HepG2 (cell line): Measurements from ENCODE around the gene NRAP. TPM values are rescaled to one million over a fixed set of nuclear protein-coding genes. Genes with fewer than 3 reads are reported as not detected.

ENCODE experiments used
- ATAC-seq: fragments of 200-7000 bp; cut with Tn5 transposase; 3 replicates; pipeline ENCODE4 v1.9.1; 2020; ENCODE audit warnings: mild to moderate bottlenecking, moderate library complexity
- BruUV-seq: library from RNA; stranded (reverse); fragments of 400-500 nt; replicated peaks from 2 replicates; lab custom pipeline; 2021; lab: Mats Ljungman, UMichigan
- CTCF ChIA-PET: fragments of 300-600 bp; formaldehyde crosslinking; extraction: SDS; loops from one replicate; lab custom pipeline; 2021; ENCODE audit warnings: low total read pairs, inconsistent platforms, low intra/inter-chr PET ratio; lab: Yijun Ruan, JAX
- POLR2A ChIA-PET: fragments of 350-600 bp; sonication (Branson Sonifier 250); formaldehyde crosslinking; loops from one replicate; lab custom pipeline; 2020; ENCODE audit warnings: antibody characterized with exemption, inconsistent platforms; lab: Yijun Ruan, JAX
- DNase-seq: peaks from one replicate; pipeline ENCODE4 v3.0.0-alpha.2; 2015; ENCODE audit warnings: low spot score
- FAIRE-seq: peaks from 3 replicates; lab custom pipeline; 2011; peaks lifted over from hg19 to GRCh38; lab: Jason Lieb, UNC
- H2AFZ ChIP-seq: one replicate; pipeline ENCODE4 v1.6.1; 2011; ENCODE audit warnings: low read length, inconsistent platforms
- H3K27ac ChIP-seq: fragments of 300-600 bp; 3 replicates; pipeline ENCODE4 v1.8.0; 2011; ENCODE audit warnings: mixed run types, mild to moderate bottlenecking, mixed read lengths, low read length, inconsistent platforms; ENCODE audit not compliant: insufficient read depth; ENCODE audit errors: extremely low read length
- H3K27me3 ChIP-seq, 2 experiments: fragments of 200-600 bp in 1 of 2; 2 replicates in 1 of 2; 3 replicates in 1 of 2; pipeline versions ENCODE4 v1.6.0 to v1.8.0; 2011; ENCODE audit warnings: low read length in 2 of 2, mild to moderate bottlenecking in 2 of 2, moderate library complexity in 2 of 2, inconsistent platforms in 1 of 2; ENCODE audit not compliant: insufficient read depth in 2 of 2, control insufficient read depth in 1 of 2
- H3K36me3 ChIP-seq, 2 experiments: fragments of 200-600 bp in 1 of 2; replicated peaks in 1 of 2; 2 replicates in 1 of 2; 3 replicates in 1 of 2; pipeline versions ENCODE4 v1.5.1 to v1.8.0; 2011; ENCODE audit warnings: low read length in 2 of 2, inconsistent platforms in 1 of 2; ENCODE audit not compliant: insufficient read depth in 2 of 2, control insufficient read depth in 1 of 2
- H3K4me1 ChIP-seq: 2 replicates; pipeline ENCODE4 v1.5.1; 2012; ENCODE audit warnings: low read length, inconsistent platforms; ENCODE audit not compliant: insufficient read depth
- H3K4me2 ChIP-seq: 2 replicates; pipeline ENCODE4 v1.6.0; 2011; ENCODE audit warnings: low read depth, low read length, inconsistent platforms
- H3K4me3 ChIP-seq, 3 experiments: fragments of 200-600 bp in 1 of 3; sonication (generic), shearing (Covaris generic) in 1 of 3; replicated peaks in 1 of 3; 2 replicates each; pipeline ENCODE4 v1.5.1; 2011 to 2016; ENCODE audit warnings: low read length in 3 of 3, inconsistent platforms in 2 of 3, low read depth in 2 of 3, mild to moderate bottlenecking in 2 of 3, control low read depth in 1 of 3, mixed read lengths in 1 of 3; ENCODE audit not compliant: insufficient read depth in 1 of 3
- H3K79me2 ChIP-seq: one replicate; pipeline ENCODE4 v1.6.1; 2011; ENCODE audit warnings: low read length, inconsistent platforms; ENCODE audit not compliant: insufficient read depth
- H3K9ac ChIP-seq: 2 replicates; pipeline ENCODE4 v1.6.0; 2011; ENCODE audit warnings: mild to moderate bottlenecking, low read depth, low read length, inconsistent platforms; ENCODE audit not compliant: insufficient read depth
- H3K9me3 ChIP-seq: 2 replicates; pipeline ENCODE4 v1.5.1; 2012; ENCODE audit warnings: mild to moderate bottlenecking, low read length
- H4K20me1 ChIP-seq: 2 replicates; pipeline ENCODE4 v1.6.0; 2011; ENCODE audit warnings: inconsistent platforms, mild to moderate bottlenecking, low read length, moderate library complexity; ENCODE audit not compliant: insufficient read depth
- ATF7 ChIP-seq, 2 experiments: fragments of 450-650 bp in 1 of 2; sonication (generic) in 1 of 2; formaldehyde crosslinking in 1 of 2; IDR thresholded peaks; 2 replicates each; pipeline versions ENCODE4 v1.4.0 to v1.6.1; 2016 to 2020; ENCODE audit warnings: antibody characterized with exemption in 1 of 2, mild to moderate bottlenecking in 1 of 2, missing genetic modification reagents in 1 of 2
- ELF3 ChIP-seq: IDR thresholded peaks from 2 replicates; pipeline ENCODE4 v1.6.1; 2016; ENCODE audit warnings: missing genetic modification reagents, missing compliant biosample characterization
- FOSL2 ChIP-seq: sonication (generic); formaldehyde crosslinking; IDR thresholded peaks from 2 replicates; pipeline ENCODE4 v1.4.0; 2020; ENCODE audit warnings: missing genetic modification reagents
- IRX3 ChIP-seq: sonication (generic); formaldehyde crosslinking; IDR thresholded peaks from 2 replicates; pipeline ENCODE4 v1.8.1; 2023; ENCODE audit warnings: mild to moderate bottlenecking, low read depth, missing genetic modification reagents, borderline replicate concordance
- MIER3 ChIP-seq: IDR thresholded peaks from 2 replicates; pipeline ENCODE4 v1.6.1; 2016; ENCODE audit warnings: missing compliant biosample characterization, borderline replicate concordance
- PLRG1 ChIP-seq: fragments of 450-650 bp; conservative IDR thresholded peaks from 2 replicates; pipeline ENCODE4 v1.6.1; 2016
- RNF2 ChIP-seq: fragments of 450-650 bp; conservative IDR thresholded peaks from 2 replicates; pipeline ENCODE4 v1.6.1; 2016; ENCODE audit warnings: low read depth
- ZNF672 ChIP-seq: sonication (generic); formaldehyde crosslinking; IDR thresholded peaks from 2 replicates; pipeline ENCODE4 v1.8.1; 2022; ENCODE audit warnings: missing genetic modification reagents
- ZNF790 ChIP-seq: sonication (generic); formaldehyde crosslinking; IDR thresholded peaks from 2 replicates; pipeline ENCODE4 v1.8.0; 2022; ENCODE audit warnings: missing genetic modification reagents, mild to moderate bottlenecking, borderline replicate concordance
- WGBS: methylation state at CpG from one replicate; pipeline ENCODE4 v1.1.6; 2017; ENCODE audit warnings: low lambda C conversion rate; 5-methylcytosine and 5-hydroxymethylcytosine counted together
- in situ Hi-C: cut with HindIII; loops from 2 replicates; pipeline ENCODE4 v1.10.0; 2017; ENCODE audit warnings: low pct_unique_long_range_greater_than_20kb; ENCODE audit not compliant: extremely low pct_ligation_motif_present
- intact Hi-C: fragments of 100-400 bp; cut with micrococcal nuclease; formaldehyde crosslinking; loops from one replicate; pipeline ENCODE4 v1.10.0; 2022; ENCODE audit not compliant: unreplicated experiment
- polyA plus RNA-seq, 8 experiments: library from polyadenylated mRNA; depleted of rRNA in 3 of 8; stranded (reverse) in 7 of 8; unstranded in 1 of 8; fragments of >200 nt; fragmentation: Illumina TruSeq in 4 of 8; extraction: Trizol in 4 of 8; gene quantifications; 2 replicates each; pipeline versions ENCODE4 v1.2.1 to v1.2.3, GENCODE V29; 2011 to 2016; ENCODE audit warnings: low read depth in 4 of 8, missing spikeins in 1 of 8, mixed read lengths in 1 of 8; ENCODE audit not compliant: insufficient read depth in 1 of 8
- total RNA-seq, 5 experiments: library from RNA; depleted of rRNA; stranded (reverse); fragments of >200 nt; fragmentation: Illumina TruSeq; extraction: Trizol; gene quantifications; 2 replicates each; pipeline ENCODE4 v1.2.3, GENCODE V29; 2016; ENCODE audit warnings: low read depth in 1 of 5
- TF ChIP-seq, protein P1 (sequence below): sonication (generic); formaldehyde crosslinking; IDR thresholded peaks from 2 replicates; pipeline ENCODE4 v1.8.0; 2022; ENCODE audit warnings: missing genetic modification reagents, mild to moderate bottlenecking, inconsistent platforms, borderline replicate concordance

NRAP gene
- total and polyA plus RNA-seq, 2 of the 13 experiments (the other 11 are each of a cell fraction or from before 2014, with no cell fraction given), result not detected

DNA sequence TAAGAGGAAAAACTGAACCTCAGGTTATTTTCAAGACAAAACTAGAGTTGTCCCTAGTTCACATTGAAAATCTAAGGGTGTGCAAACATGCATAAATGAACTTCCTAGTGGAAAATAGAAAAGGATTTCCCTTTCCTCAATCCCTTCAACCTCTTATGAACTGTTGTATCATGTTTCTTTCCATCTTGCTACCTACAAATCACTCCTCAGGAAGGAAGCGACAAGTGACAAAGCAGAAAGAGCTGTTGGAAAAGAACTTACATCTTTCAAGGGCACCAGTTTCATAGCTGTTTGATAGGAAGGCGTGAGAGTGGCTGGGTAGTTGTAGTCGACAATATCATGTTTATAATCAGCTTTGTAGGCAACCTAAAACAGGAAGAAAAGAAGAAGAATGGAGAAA, 23.9 kb downstream of the NRAP start:
- H3K36me3 ChIP-seq, result no peaks in the 10 kb centered on the region
- H3K9me3 ChIP-seq, result no peaks in the 10 kb centered on the region
- H3K4me2 ChIP-seq, result no peak overlapping the region
- no peak overlapping the region for H3K9ac ChIP-seq
- H3K79me2 ChIP-seq, result no peaks in the 10 kb centered on the region
- TF ChIP-seq ZNF790 (no peak), ELF3 (no peak), IRX3 (CRISPR knock-in tag) (no peak), MIER3 (CRISPR knock-in tag) (no peak), RNF2 (no peak), ATF7 (IDR thresholded peaks at IDR 0.05) (no peak), ATF7 (CRISPR knock-in tag; IDR thresholded peaks at IDR 0.05) (no peak), ZNF672 (CRISPR knock-in tag) (no peak), FOSL2 (CRISPR knock-in tag) (no peak), PLRG1 (no peak)
- TF ChIP-seq, protein P1, sequence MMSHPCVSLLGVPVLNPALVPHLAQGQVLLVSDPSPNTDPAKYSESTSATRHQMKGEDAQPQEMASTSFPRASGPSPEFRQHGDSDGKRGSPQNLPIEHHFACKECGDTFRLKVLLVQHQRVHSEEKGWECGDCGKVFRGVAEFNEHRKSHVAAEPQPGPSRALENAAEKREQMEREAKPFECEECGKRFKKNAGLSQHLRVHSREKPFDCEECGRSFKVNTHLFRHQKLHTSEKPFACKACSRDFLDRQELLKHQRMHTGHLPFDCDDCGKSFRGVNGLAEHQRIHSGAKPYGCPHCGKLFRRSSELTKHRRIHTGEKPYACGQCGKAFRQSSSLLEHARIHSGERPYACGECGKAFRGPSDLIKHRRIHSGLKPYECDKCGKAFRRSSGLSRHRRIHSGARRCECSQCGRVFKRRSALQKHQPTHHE, result no peak
- no peaks in the 10 kb centered on the region; a peak in 1 of 5 replicates for H3K27me3 ChIP-seq
- H3K4me3 ChIP-seq, result no peak overlapping the region
- in situ Hi-C loops (no loop called here), intact Hi-C loops (no loop called here)
- ChIA-PET POLR2A (no interaction called here), CTCF (no interaction called here)
- H3K4me1 ChIP-seq, result 0 out of 2 replicates have a peak, but pooled peaks cover 8% of the 10 kb centered on the region
- H2AFZ ChIP-seq, result no peak overlapping the region
- no peak for DNase-seq
- no TSS peak for BruUV-seq
- WGBS, result 27% methylated on average over 3 of the region's 3 CpGs
- H4K20me1 ChIP-seq, result no peaks in the 10 kb centered on the region
- ATAC-seq, result no peak
- no peak for FAIRE-seq
- H3K27ac ChIP-seq, result no peak overlapping the region
